Endothelial cell of umbilical vein (primary cell): ENCODE data around the gene ZNF276. TPM values are rescaled to one million over a fixed set of nuclear protein-coding genes. Genes with fewer than 3 reads are reported as not detected.

Source experiments
- BruUV-seq: library from RNA; stranded (reverse); fragments of 400-500 nt; replicated peaks from 2 replicates; lab custom pipeline; 2021; lab: Mats Ljungman, UMichigan
- CTCF ChIA-PET: fragments of 300-600, 350-600 bp; sonication (Branson Sonifier 250); formaldehyde crosslinking; loops from one replicate; lab custom pipeline; 2021; ENCODE audit warnings: antibody characterized with exemption, inconsistent platforms; lab: Charles Lee
- POLR2A ChIA-PET: fragments of 300-600, 350-600 bp; sonication (Branson Sonifier 250); formaldehyde crosslinking; loops from one replicate; lab custom pipeline; 2021; ENCODE audit warnings: antibody characterized with exemption, inconsistent platforms; lab: Charles Lee
- DNase-seq: peaks from one replicate; pipeline ENCODE4 v3.0.0-alpha.2; 2011; ENCODE audit warnings: low read depth, low spot score
- FAIRE-seq: peaks from 2 replicates; lab custom pipeline; 2011; peaks lifted over from hg19 to GRCh38; lab: Jason Lieb, UNC
- H2AFZ ChIP-seq: 2 replicates; pipeline ENCODE4 v1.6.0; 2012; ENCODE audit warnings: low read depth, low read length, control low read depth, inconsistent platforms
- H3K27ac ChIP-seq: 2 replicates; pipeline ENCODE4 v1.5.1; 2011; ENCODE audit warnings: low read depth, mild to moderate bottlenecking, control low read depth, low read length, moderate library complexity; ENCODE audit not compliant: insufficient read depth
- H3K27me3 ChIP-seq, 2 experiments: 2 replicates each; pipeline versions ENCODE4 v1.6.0 to v1.6.1; 2011; ENCODE audit warnings: low read length in 2 of 2, mixed read lengths in 1 of 2; ENCODE audit not compliant: control insufficient read depth in 2 of 2, insufficient read depth in 2 of 2
- H3K36me3 ChIP-seq, 2 experiments: 2 replicates in 1 of 2; 3 replicates in 1 of 2; pipeline ENCODE4 v1.5.1; 2011; ENCODE audit warnings: low read length in 2 of 2, mild to moderate bottlenecking in 1 of 2, moderate library complexity in 1 of 2; ENCODE audit not compliant: control insufficient read depth in 2 of 2, insufficient read depth in 2 of 2; ENCODE audit errors: extremely low read depth in 1 of 2
- H3K4me1 ChIP-seq: 3 replicates; pipeline ENCODE4 v1.5.1; 2011; ENCODE audit warnings: mild to moderate bottlenecking, low read length; ENCODE audit not compliant: control insufficient read depth, insufficient read depth; ENCODE audit errors: extremely low read depth
- H3K4me2 ChIP-seq: 2 replicates; pipeline ENCODE4 v1.6.1; 2011; ENCODE audit warnings: low read length, control low read depth, mixed read lengths; ENCODE audit not compliant: insufficient read depth
- H3K4me3 ChIP-seq, 3 experiments: fragments of 200-600 bp in 1 of 3; sonication (generic), shearing (Covaris generic) in 1 of 3; replicated peaks in 1 of 3; 2 replicates each; pipeline ENCODE4 v1.5.1; 2011 to 2016; ENCODE audit warnings: control low read depth in 3 of 3, low read length in 3 of 3, mild to moderate bottlenecking in 2 of 3, inconsistent platforms in 1 of 3, low read depth in 1 of 3, moderate library complexity in 1 of 3; ENCODE audit not compliant: insufficient read depth in 1 of 3
- H3K79me2 ChIP-seq: 2 replicates; pipeline ENCODE4 v1.6.0; 2012; ENCODE audit warnings: low read length, inconsistent platforms; ENCODE audit not compliant: control insufficient read depth, insufficient read depth
- H3K9ac ChIP-seq: replicated peaks from 2 replicates; pipeline ENCODE3; 2011; ENCODE audit warnings: low read length, control low read depth; ENCODE audit not compliant: insufficient read depth; ENCODE audit errors: extremely low read depth
- H3K9me1 ChIP-seq: replicated peaks from 3 replicates; pipeline ENCODE4 v1.6.0; 2011; ENCODE audit warnings: mild to moderate bottlenecking, low read length; ENCODE audit not compliant: control insufficient read depth, insufficient read depth; ENCODE audit errors: extremely low read depth
- H3K9me3 ChIP-seq: replicated peaks from 2 replicates; pipeline ENCODE4 v1.5.1; 2012; ENCODE audit warnings: low read length, inconsistent platforms; ENCODE audit not compliant: control insufficient read depth, insufficient read depth
- H4K20me1 ChIP-seq: replicated peaks from 2 replicates; pipeline ENCODE3; 2011; ENCODE audit warnings: mild to moderate bottlenecking, low read length; ENCODE audit not compliant: control insufficient read depth, insufficient read depth; ENCODE audit errors: extremely low read depth
- EZH2 ChIP-seq: IDR thresholded peaks from 2 replicates; pipeline ENCODE4 v1.6.1; 2012; ENCODE audit warnings: borderline replicate concordance, low read depth, mild to moderate bottlenecking, moderate library complexity, low read length, inconsistent platforms; ENCODE audit not compliant: severe bottlenecking
- FOS ChIP-seq: IDR thresholded peaks from 2 replicates; pipeline ENCODE4 v1.6.1; 2011; ENCODE audit warnings: mild to moderate bottlenecking, low read length, moderate library complexity, borderline replicate concordance; ENCODE audit not compliant: insufficient read depth
- JUN ChIP-seq: IDR thresholded peaks from 2 replicates; pipeline ENCODE4 v1.6.1; 2011; ENCODE audit warnings: borderline replicate concordance, low read depth; ENCODE audit not compliant: insufficient read length, insufficient read depth
- POLR2A ChIP-seq: IDR thresholded peaks from 2 replicates; pipeline ENCODE4 v1.6.1; 2012; ENCODE audit warnings: low read depth, mild to moderate bottlenecking, control low read depth, low read length
- POLR2AphosphoS5 ChIP-seq: IDR thresholded peaks from 2 replicates; pipeline ENCODE4 v1.6.1; 2012; ENCODE audit warnings: low read depth, mild to moderate bottlenecking, control low read depth, low read length, moderate library complexity; ENCODE audit not compliant: insufficient read depth
- dilution Hi-C: fragments of 300-500 bp; cut with MboI; formaldehyde crosslinking; loops from one replicate; pipeline ENCODE4 v1.15.0; 2019; ENCODE audit warnings: low sequenced_read_pairs; ENCODE audit not compliant: extremely low pct_ligation_motif_present
- intact Hi-C: fragments of 100-400 bp; cut with micrococcal nuclease; formaldehyde crosslinking; loops from one replicate; pipeline ENCODE4 v1.10.0; 2022
- polyA plus RNA-seq, 4 experiments: library from polyadenylated mRNA; depleted of rRNA in 3 of 4; stranded (reverse) in 3 of 4; unstranded in 1 of 4; fragments of >200 nt; gene quantifications; 2 replicates each; pipeline versions ENCODE4 v1.2.1 to v1.2.3, GENCODE V29; 2011 to 2012; ENCODE audit warnings: missing spikeins in 1 of 4
- total RNA-seq: library from RNA; stranded (reverse); gene quantifications from 2 replicates; pipeline ENCODE4 v1.2.3, GENCODE V29; 2021

ZNF276 gene
- total and polyA plus RNA-seq, 2 donors (not counting 3 experiments of a cell fraction or from before 2014, with no cell fraction given), result 36.6 to 40.0 TPM

GRCh38 chr16:89686520-89687091, 34.7 kb upstream of the ZNF276 start, which contains the start of gene CDK10:
Gene CDK10, plus strand, starts transcription at chr16:89686689. Its CDS starts 22 bp downstream, at chr16:89686711.
- TSS peak; percentile 36 for BruUV-seq
- H3K9ac ChIP-seq, result peak within 1 kb of the TSS; percentile 46
- no peaks in the 10 kb centered on the region for H3K9me3 ChIP-seq
- no peaks in the 10 kb centered on the region for H4K20me1 ChIP-seq
- POLR2A ChIA-PET, result interaction anchor here (0.5 to 1.1 kb wide), 4 partner anchors 9 to 180 kb away, joined by 3 to 5 read pairs (median 4); no protein-coding TSS in a partner anchor
- H3K27ac ChIP-seq, result peak within 1 kb of the TSS; percentile 14
- H3K4me1 ChIP-seq, result peaks cover 4% of the 10 kb centered on the region
- H3K4me2 ChIP-seq, result peak within 1 kb of the TSS; percentile 25
- CTCF ChIA-PET, result interaction anchor here (0.7 to 2.3 kb wide), 10 partner anchors 11 to 173 kb away, joined by 3 to 21 read pairs (median 3); partner anchors contain the start of genes CHMP1A and SPATA33
- H3K27me3 ChIP-seq, result no peaks in the 10 kb centered on the region
- TF ChIP-seq EZH2, result no peak
- no peak for TF ChIP-seq FOS
- TF ChIP-seq POLR2AphosphoS5, result peak; percentile 97
- TF ChIP-seq JUN, result no peak
- TF ChIP-seq POLR2A, result peak; percentile 89
- dilution Hi-C loops, result no loop called here
- H3K36me3 ChIP-seq, result peaks cover 3 to 10% of the 10 kb centered on the region in 2 experiments
- FAIRE-seq, result peak; percentile 94
- H3K4me3 ChIP-seq, result peak within 1 kb of the TSS; percentile 27 to 85 (median 35)
- peak; percentile 91 for DNase-seq
- peaks cover 9% of the 10 kb centered on the region for H3K79me2 ChIP-seq
- no peaks in the 10 kb centered on the region for H3K9me1 ChIP-seq
- intact Hi-C loops, result loop anchor here (1.0 kb wide), 1 partner anchor 14 kb away; no protein-coding TSS in a partner anchor
- H2AFZ ChIP-seq, result peak within 1 kb of the TSS; percentile 66
